Cerebellar nuclear complex (tissue), 1 donor: ENCODE results near the gene PNPLA8.
"Not testable (repeated sequence)": the region's sequence is repeated elsewhere in the genome, so short reads cannot be mapped to it uniquely, and the experiment has no call there.

Source experiments
- DNase-seq, 2 experiments: peaks; one replicate each; lab custom pipeline; 2025; lab: John Stamatoyannopoulos, UW

The PNPLA8 gene

DNA sequence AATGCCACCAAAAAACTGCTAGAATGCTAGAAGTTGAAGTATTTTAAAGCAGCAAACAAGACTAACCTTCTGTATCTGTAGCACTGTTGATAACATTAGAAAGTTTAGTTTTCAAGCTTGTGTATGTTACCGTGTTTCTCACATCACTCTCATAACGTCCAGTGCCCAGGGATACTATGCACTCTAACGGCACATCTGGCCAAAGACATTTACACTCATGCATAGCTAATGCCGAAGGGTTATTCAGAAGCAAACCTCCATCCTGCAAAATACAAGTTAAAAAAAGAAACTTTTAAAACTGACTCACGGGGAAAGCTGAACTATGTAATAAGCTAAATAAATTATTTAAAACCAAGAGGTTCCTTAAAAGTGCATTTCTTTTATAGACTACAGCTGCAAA is 46.8 kb downstream of the PNPLA8 start:
- DNase-seq, result no peak

DNA sequence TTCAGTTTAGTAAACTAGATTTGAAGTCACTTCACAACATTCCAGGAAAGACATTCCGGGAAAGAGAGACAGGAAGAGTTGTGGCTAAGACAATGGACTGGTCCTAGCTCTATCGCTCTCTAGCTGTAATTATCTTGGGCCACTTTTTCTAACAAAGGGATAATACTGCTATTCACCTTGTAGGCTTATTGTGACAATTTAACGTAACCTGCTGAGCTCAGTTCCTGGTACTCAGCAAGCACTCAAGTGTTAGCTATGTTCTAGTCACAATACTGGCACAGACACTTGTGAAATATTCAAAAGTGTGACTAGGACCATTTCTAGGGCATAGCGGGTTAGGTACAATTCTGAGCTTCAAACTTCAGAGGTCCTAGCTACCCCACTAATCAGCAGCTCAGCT is 57.7 kb downstream of the PNPLA8 start:
- no peak for DNase-seq

DNA sequence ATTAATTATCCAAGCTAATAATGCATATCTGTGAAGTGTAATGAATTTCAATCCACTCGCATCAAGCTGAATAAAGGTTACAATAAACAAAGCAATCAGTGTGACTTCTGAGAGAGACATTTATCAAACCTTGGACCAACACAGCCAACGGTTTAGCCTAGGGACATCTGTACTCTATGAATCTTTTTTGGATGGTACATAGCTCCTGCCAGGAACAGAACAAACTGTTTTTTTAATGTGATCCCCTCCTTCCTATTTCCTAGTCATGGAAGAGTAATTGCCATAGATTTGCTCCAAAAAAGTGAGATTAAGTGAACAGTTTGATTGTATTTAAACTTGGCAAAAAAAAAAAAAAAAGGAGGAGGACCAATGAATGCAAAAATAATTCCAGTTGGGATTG is 58.5 kb downstream of the PNPLA8 start:
- no peak for DNase-seq

DNA sequence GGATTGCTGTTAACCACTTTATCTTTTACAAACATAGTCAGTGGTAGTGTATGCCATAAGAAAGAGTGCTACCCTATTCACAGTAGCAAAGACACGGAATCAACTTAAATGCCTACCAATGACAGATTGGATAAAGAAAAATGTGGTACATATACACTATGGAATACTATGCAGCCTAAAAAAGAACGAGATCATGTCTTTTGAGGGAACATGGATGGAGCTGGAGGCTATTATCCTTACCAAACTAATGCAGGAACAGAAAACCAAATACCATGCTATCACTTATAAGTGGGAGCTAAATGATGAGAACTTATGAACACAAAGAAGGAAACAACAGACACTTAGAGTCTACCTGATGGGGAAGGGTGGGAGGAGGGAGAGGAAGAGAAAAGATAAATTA is 59.6 kb downstream of the PNPLA8 start:
- DNase-seq, result not testable (repeated sequence)

DNA sequence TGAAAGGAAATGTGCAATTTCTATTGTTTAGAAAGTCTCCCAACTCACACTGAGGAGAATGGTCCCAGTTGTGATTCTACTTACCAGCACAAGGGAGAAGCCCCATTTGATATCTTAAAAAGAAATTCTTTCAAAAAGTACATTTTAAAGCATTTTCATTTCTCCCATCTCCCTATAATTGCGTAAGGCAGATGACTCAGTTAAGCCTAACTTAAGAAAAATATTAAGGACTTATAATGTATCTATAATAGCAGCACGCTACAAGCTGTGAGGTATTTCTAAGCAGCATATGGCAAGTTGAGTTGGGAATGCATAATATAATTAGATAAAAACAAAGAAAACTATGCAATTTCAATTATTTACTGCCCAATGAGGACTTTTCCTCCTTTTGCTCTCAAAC is 61.2 kb downstream of the PNPLA8 start:
- no peak for DNase-seq

DNA sequence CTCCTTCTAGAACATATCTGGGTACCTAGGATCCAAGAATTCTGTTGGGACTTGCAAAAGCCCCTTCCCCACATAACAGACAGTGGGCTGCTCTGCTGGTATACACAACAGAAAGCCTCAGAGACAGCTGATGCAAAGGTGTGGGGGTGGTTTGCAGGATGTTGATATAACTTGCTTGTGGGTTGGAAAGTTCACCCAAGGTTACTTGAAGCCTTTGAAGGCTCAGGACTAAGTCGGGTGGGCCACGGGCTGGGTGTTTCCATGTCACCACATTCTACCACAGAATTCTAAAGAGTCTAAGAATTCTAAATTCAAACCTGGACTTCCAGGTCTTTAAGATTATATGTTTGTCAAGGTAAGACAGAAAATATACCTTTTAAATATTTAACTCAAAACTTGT is 62.3 kb downstream of the PNPLA8 start:
- DNase-seq, result no peak

DNA sequence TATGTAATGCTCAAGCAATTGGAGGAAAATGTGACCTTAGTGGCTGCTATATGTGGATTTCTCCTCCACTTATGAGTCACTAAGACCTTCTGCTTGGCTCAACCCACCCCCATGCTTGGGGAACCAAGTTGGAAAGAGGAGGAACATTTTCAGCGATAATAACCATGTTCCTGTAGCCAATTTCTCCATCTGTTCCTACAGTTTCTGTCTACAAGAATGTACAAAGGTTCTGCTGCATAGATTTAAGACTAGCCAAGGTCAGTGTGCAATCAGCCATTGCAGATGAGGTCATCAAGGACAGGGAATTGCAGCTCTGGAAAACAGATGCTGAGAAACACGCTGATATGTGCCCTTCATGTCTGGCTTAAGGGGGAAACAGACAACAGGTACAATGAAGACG is 64.1 kb downstream of the PNPLA8 start:
- DNase-seq, result no peak

DNA sequence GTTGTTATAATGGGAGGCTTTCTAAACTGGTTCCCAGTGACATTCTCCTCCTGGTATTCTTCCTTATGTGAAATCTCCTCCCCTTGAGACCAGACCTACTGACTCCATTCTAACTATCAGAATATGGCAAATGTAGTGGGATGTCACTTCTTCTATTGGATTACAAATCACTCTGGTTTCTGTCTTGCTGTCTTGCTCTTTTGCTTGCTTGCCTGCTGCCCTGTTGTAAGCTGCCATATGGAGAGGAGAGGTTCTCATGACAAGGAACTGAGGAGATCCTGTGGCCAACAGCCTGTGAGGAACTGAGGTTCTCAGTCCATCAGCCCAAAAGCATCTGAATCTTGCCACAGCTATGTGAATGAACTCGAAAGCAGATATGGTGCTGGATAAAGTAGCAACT is 65.0 kb downstream of the PNPLA8 start:
- no peak for DNase-seq

DNA sequence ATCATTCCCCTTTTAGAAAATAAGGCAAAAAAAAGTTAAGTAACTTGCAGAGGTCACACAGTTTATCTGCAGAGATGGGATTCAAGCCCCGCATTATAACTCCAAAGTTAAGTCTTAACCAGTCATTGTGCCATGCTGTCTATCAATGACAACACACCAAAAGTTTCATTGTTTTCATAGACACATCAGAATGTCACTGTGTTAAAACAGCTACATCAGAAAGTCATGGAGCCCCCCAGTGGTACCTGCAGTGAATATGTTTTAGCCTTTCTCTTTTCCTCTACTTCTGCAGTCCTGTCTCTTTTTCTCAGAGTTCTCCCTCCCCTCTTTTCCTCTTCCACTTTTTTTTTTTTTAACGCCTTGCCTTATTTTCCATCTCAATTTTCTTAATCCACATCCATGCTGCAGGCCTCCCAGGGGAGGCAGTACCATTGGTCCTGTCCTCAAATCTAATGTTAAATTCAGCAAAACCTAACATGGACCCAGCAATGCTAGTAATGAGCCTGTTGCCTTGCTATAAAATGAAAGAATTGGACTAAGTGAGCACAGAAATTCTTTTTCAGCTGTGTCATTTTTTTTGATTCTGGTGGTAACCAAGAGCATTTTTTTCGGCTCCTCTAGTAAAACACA is 65.9 kb downstream of the PNPLA8 start:
- no peak for DNase-seq

DNA sequence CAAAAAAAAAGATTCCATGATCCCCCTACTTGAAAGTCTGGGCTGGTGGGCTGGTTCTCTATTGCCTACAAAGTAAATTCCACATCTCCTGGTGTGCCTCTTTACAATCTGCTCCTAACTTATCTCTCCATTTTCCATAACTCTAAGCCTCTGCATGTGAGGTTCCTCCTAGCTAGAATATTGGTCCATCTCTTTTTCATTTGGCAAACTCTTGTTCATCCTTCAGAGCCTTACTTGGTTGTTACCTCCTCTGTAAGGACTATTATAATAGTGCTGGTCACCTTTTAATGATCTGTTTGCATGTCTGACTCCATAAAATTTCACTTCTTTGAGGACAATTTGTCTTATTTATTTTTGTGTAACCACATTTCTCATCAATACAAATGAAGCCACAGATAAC is 68.1 kb downstream of the PNPLA8 start:
- DNase-seq, result no peak

DNA sequence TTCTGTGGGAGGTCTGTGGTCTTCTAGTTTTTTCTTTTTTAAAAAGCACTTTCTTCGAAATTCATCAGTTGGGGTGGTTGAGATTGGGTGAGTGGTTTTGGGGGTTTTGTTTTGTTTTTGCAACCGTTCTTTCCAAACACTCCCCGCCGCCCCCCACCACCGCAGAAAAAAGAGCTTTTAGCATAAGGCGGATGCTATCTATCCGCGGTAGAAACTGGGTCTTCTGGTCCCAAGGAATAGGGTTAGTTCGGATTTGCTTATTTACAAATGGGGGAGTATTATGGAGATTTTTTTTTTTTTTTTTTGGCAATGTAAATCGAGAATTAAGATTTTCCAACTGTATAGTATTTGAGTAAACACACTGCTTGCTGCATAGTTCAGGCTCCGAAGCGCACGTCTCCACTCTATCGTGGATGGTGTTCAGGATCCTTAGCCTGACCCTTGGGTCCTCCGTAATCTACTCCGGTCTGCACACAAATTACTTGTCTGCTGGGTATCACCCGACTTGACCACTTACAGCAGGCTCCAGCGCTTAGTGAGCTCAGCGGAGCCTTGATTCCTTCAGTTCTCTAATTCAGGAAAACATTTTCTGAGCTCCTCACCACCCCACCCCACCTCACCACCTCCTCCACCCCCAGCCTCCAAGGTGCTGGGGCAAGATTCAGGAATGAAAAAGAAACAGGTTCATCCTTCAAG is 68.9 kb downstream of the PNPLA8 start:
- no peak for DNase-seq

DNA sequence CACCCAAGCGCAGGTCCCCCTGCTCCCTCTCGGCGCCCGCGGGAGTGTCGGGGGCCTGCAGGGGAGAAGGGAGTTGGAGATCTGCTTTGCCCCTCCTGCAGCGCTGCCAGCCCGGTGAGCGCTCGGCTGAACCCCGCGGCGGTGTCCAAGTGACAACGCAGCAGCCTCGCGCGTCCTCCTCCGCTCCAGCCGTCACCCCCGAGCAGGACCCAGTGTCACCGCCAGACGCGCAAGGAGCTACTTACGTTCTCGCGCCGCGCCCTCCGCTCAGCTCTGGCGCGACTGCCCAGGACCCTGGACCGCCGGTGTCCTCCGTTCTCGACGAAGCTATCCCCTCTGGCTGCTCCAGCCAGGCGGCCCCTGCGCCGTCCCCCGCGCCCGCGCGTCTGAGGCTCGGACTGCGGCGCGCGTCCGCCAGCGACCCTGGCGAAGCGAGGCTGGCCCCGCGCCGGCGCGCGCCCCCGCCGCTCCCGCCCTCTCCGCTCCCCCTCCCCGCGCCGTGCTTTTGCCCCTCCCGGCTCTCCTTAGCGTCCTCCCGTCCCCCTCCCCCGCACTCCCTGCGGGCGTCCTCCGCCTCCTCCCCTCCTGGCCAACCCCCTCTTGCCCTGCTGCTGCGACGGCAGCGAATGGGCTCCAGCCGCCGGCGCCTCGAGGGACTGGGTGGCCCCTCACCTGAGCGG is 69.8 kb downstream of the PNPLA8 start, which contains the start of gene NRCAM:
TSS of gene NRCAM (minus strand) at position 439 of the 680 bp plus-strand sequence. CDS start 216,372 bp downstream, outside the sequence.
- DNase-seq, result no peak

DNA sequence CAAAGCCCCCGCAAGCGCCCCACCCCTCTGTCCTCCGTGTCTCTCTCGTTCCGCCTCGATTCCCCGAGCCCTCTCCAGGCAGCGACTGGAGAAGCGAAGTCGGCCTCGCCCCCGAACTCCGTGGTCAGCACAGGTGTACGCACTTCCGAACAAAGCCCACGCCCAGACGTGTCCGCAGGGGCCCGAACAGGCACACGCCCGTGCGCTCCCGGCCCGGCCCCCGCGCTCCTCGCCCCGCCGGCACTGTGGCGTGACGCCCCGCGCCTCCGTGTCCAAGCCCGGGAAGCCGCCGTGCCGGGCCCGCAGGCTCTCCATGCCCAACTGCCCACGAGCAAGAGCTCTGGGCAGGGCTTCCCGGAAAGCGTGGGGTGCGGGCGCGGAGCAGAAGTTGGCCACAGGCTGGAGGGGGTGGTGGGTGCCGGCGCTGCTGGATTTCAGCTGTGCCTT is 70.4 kb downstream of the PNPLA8 start:
- no peak for DNase-seq

DNA sequence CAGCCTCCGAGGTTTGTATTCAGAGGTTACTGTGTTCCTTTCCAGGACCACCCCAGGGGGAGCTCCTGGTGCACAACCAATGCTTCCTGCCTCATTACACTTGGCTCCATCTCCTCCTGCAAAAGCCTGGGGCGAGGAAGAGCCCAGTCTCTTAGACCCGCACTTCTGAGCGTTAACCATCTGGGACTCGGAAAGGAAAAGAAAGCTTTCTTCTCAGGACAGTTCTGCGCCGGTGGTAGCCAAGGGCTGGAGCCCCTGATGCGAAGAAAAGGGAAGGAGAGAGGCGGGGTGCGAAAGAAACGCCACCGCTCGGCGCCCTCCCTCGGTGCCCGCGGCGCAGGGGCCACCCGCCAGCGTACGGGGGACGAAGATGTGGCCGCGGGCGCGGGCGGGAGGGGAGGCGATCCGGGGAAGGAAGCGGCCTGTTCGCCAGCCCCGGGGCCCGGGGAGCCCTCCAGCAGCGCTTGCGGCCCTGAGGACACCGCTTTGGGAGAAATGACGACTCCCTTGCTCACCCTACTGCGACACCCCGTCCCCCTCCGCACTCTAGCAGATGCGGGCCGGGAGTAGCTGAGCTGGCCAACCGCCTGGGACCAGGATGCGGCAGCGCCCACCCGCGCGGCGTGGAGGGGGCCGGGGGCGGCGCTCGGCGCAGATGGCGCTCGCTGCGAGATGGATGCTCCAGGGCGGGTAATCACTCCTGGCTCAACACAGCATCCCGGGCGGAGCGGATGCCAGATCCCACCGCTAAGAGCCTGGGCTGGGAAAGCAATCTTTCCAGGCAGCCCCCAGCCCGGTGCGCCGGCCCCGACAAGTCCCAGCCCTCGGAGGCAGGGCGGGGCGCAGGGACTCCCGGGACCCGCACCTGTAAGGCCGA is 71.0 kb downstream of the PNPLA8 start:
- DNase-seq, result no peak

DNA sequence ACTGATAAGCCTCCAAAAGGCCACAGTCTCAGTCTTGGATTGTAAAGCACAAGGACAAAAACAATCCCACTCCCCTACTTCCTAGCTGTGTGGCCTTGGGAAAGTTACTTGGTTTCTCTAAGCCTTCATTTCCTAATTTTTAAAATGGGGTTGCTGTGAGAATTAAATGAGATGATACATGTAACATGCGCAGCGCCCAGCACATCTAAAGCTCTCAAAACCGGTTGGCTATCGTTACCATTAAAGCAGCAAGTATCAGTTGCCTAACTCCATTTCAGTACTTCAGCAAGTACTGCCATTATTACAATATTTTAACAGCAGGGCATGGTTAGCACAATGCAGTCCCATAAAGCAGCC is 71.6 kb downstream of the PNPLA8 start:
- DNase-seq, result no peak

DNA sequence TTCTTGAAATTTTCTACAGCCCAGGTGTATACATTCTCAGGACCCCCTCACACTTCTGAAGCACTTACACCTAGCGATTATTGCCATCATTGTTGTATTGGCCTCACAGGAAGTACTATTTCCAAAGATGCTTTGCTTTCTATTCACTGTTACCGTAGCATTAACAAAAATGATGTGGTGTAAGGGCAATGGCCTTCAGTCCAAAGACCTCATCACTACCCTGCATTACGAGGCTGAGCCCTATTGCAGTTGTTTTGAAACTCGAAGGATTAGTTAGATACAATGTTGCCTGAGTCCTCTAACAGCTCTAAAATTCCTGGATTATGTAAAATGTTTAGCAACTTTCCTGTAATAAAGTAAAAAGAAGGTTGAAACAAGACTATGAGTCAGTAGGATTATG is 72.6 kb downstream of the PNPLA8 start:
- DNase-seq, result no peak

DNA sequence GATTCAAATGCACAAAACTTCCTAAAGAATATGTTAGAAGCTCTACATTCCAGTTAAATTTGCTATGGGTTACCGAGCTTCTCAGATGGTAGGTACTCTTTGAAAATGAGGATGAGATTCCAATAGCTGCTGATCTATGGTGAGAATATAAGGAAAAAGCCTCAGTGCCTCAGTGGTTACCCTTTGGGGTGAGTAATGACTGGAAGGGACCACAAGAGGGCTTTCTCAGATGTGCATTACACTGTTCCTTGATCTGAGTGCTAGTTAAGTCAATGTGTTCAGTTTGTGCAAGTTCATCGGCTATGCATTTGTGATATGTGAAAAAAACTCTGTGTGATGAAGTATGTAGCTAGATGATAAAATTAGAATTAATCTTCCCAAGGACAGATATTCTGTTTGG is 73.2 kb downstream of the PNPLA8 start:
- DNase-seq, result no peak

DNA sequence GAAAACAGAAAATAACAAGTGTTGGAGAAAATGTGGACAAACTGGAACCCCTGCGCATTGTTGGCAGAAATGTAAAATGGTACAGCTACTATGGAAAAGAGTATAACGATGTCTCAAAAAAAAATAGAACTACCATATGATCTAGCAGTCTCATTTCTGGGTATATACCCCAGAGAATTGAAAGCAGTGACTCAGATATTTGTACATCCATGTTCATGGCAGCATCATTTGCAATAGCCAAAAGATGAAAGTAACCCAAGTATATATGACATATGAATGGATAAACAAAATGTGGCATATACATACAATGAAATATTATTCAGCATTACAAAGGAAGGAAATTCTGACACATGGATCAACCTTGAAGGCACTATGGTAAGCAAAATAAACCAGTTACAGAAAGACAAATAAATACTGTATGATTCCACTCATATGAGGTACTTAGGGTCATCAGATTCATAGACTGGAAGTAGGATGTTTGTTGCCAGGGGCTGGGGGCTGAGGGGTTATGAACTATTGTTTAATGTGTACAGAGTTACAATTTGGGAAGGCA is 74.6 kb downstream of the PNPLA8 start:
- DNase-seq, result no peak

DNA sequence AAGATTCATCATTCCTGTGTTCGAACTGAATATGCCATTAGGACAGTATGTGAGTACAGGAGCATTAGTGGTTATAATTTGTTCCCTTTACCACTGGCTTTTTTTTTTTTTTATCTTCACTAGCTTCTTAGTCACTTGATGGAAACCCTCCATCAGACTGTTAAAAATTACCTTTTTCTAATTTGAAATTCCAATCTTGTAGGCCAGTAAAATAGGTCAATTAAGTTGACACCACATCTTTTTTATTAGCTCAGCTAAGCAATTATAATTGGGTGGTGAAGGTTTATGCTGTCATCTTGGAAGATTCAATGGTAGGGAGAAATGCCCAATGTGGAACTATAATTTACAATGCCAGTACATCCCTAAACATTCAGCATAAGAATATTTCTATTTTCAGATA is 75.8 kb downstream of the PNPLA8 start:
- DNase-seq, result no peak

DNA sequence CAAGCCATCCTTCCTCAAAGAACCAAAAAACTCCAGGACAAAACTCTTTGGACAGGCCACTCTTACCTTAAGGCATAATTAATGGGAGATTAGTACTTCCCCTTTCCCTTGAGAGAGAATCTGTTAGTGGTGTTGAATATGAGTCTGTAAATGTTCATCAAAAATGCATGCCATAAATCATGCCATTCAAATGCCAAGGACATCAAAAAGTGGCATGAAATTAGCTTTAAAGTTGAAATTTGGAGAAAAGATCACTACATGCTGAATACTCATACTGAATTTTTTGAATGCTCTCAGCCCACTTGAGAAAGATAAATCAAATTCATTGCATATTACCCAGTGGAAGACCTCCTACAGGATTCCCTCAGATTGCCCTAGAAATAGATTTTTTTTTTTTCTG is 76.4 kb downstream of the PNPLA8 start:
- DNase-seq, result no peak

DNA sequence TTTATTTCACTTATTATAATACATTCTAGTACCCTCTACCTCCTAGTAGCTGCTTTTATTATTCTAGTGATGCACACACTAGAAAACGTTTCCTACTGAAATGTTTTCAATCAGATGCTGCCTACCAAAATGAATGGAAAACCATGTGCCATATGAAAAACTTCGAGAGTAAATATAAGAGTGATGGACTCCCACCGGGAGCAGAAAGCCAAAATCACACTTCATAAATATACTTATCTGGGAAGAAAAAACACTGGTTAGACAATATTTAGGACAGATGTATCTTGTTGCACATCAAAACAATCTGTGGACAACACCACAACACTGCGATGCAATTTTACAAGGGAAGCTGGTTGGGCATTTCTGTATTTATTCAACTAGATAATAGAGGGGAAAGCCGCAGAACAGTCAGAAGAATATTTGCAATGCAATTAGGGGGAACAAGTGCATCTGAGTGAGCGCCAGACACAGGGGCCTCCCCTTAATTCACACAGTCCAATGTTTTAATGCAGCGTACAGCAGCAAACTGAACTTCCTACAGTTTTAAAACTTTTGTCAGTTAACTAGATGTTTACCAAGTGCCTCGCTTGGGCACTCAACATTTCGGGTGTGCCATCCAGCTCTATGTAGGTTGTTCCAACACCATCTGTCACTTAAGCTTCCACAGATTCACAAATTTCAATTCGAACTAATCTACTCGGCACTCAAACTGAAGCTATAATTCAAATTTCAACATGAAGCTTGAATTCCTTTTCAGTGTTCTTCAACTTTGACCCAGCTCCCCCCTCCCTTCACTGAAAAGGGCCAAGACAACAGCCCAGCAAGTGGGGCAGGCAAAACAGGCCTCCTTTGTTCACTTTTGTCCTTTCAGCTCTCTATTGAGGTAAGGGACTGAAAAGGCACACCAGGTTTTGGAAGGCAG is 77.1 kb downstream of the PNPLA8 start:
- no peak for DNase-seq
